Endothelial cell of umbilical vein (primary cell): ENCODE measurements around the gene RAB6B. TPM values are rescaled to one million over a fixed set of nuclear protein-coding genes. Genes with fewer than 3 reads are reported as not detected.

Source experiments
- BruUV-seq: library from RNA; stranded (reverse); fragments of 400-500 nt; replicated peaks from 2 replicates; lab custom pipeline; 2021; lab: Mats Ljungman, UMichigan
- CTCF ChIA-PET: fragments of 300-600, 350-600 bp; sonication (Branson Sonifier 250); formaldehyde crosslinking; loops from one replicate; lab custom pipeline; 2021; ENCODE audit warnings: antibody characterized with exemption, inconsistent platforms; lab: Charles Lee
- POLR2A ChIA-PET: fragments of 300-600, 350-600 bp; sonication (Branson Sonifier 250); formaldehyde crosslinking; loops from one replicate; lab custom pipeline; 2021; ENCODE audit warnings: antibody characterized with exemption, inconsistent platforms; lab: Charles Lee
- DNase-seq: peaks from one replicate; pipeline ENCODE4 v3.0.0-alpha.2; 2011; ENCODE audit warnings: low read depth, low spot score
- FAIRE-seq: peaks from 2 replicates; lab custom pipeline; 2011; peaks lifted over from hg19 to GRCh38; lab: Jason Lieb, UNC
- H2AFZ ChIP-seq: 2 replicates; pipeline ENCODE4 v1.6.0; 2012; ENCODE audit warnings: low read depth, low read length, control low read depth, inconsistent platforms
- H3K27ac ChIP-seq: 2 replicates; pipeline ENCODE4 v1.5.1; 2011; ENCODE audit warnings: low read depth, mild to moderate bottlenecking, control low read depth, low read length, moderate library complexity; ENCODE audit not compliant: insufficient read depth
- H3K27me3 ChIP-seq, 2 experiments: 2 replicates each; pipeline versions ENCODE4 v1.6.0 to v1.6.1; 2011; ENCODE audit warnings: low read length in 2 of 2, mixed read lengths in 1 of 2; ENCODE audit not compliant: control insufficient read depth in 2 of 2, insufficient read depth in 2 of 2
- H3K36me3 ChIP-seq, 2 experiments: 2 replicates in 1 of 2; 3 replicates in 1 of 2; pipeline ENCODE4 v1.5.1; 2011; ENCODE audit warnings: low read length in 2 of 2, mild to moderate bottlenecking in 1 of 2, moderate library complexity in 1 of 2; ENCODE audit not compliant: control insufficient read depth in 2 of 2, insufficient read depth in 2 of 2; ENCODE audit errors: extremely low read depth in 1 of 2
- H3K4me1 ChIP-seq: 3 replicates; pipeline ENCODE4 v1.5.1; 2011; ENCODE audit warnings: mild to moderate bottlenecking, low read length; ENCODE audit not compliant: control insufficient read depth, insufficient read depth; ENCODE audit errors: extremely low read depth
- H3K4me2 ChIP-seq: 2 replicates; pipeline ENCODE4 v1.6.1; 2011; ENCODE audit warnings: low read length, control low read depth, mixed read lengths; ENCODE audit not compliant: insufficient read depth
- H3K4me3 ChIP-seq, 3 experiments: fragments of 200-600 bp in 1 of 3; sonication (generic), shearing (Covaris generic) in 1 of 3; replicated peaks in 1 of 3; 2 replicates each; pipeline ENCODE4 v1.5.1; 2011 to 2016; ENCODE audit warnings: control low read depth in 3 of 3, low read length in 3 of 3, mild to moderate bottlenecking in 2 of 3, inconsistent platforms in 1 of 3, low read depth in 1 of 3, moderate library complexity in 1 of 3; ENCODE audit not compliant: insufficient read depth in 1 of 3
- H3K79me2 ChIP-seq: 2 replicates; pipeline ENCODE4 v1.6.0; 2012; ENCODE audit warnings: low read length, inconsistent platforms; ENCODE audit not compliant: control insufficient read depth, insufficient read depth
- H3K9ac ChIP-seq: replicated peaks from 2 replicates; pipeline ENCODE3; 2011; ENCODE audit warnings: low read length, control low read depth; ENCODE audit not compliant: insufficient read depth; ENCODE audit errors: extremely low read depth
- H3K9me1 ChIP-seq: replicated peaks from 3 replicates; pipeline ENCODE4 v1.6.0; 2011; ENCODE audit warnings: mild to moderate bottlenecking, low read length; ENCODE audit not compliant: control insufficient read depth, insufficient read depth; ENCODE audit errors: extremely low read depth
- H3K9me3 ChIP-seq: replicated peaks from 2 replicates; pipeline ENCODE4 v1.5.1; 2012; ENCODE audit warnings: low read length, inconsistent platforms; ENCODE audit not compliant: control insufficient read depth, insufficient read depth
- H4K20me1 ChIP-seq: replicated peaks from 2 replicates; pipeline ENCODE3; 2011; ENCODE audit warnings: mild to moderate bottlenecking, low read length; ENCODE audit not compliant: control insufficient read depth, insufficient read depth; ENCODE audit errors: extremely low read depth
- EZH2 ChIP-seq: IDR thresholded peaks from 2 replicates; pipeline ENCODE4 v1.6.1; 2012; ENCODE audit warnings: borderline replicate concordance, low read depth, mild to moderate bottlenecking, moderate library complexity, low read length, inconsistent platforms; ENCODE audit not compliant: severe bottlenecking
- GATA2 ChIP-seq: IDR thresholded peaks from 2 replicates; pipeline ENCODE4 v1.7.0; 2011; ENCODE audit warnings: low read depth, mild to moderate bottlenecking, moderate library complexity, mixed read lengths, low read length; ENCODE audit not compliant: insufficient read length, insufficient read depth
- JUN ChIP-seq: IDR thresholded peaks from 2 replicates; pipeline ENCODE4 v1.6.1; 2011; ENCODE audit warnings: borderline replicate concordance, low read depth; ENCODE audit not compliant: insufficient read length, insufficient read depth
- MYC ChIP-seq: IDR thresholded peaks from one replicate; pipeline ENCODE4 v1.6.1; 2011; ENCODE audit warnings: mild to moderate bottlenecking, low read depth, low read length
- POLR2A ChIP-seq: IDR thresholded peaks from 2 replicates; pipeline ENCODE4 v1.6.1; 2012; ENCODE audit warnings: low read depth, mild to moderate bottlenecking, control low read depth, low read length
- dilution Hi-C: fragments of 300-500 bp; cut with MboI; formaldehyde crosslinking; loops from one replicate; pipeline ENCODE4 v1.15.0; 2019; ENCODE audit warnings: low sequenced_read_pairs; ENCODE audit not compliant: extremely low pct_ligation_motif_present
- intact Hi-C: fragments of 100-400 bp; cut with micrococcal nuclease; formaldehyde crosslinking; loops from one replicate; pipeline ENCODE4 v1.10.0; 2022
- polyA plus RNA-seq, 4 experiments: library from polyadenylated mRNA; depleted of rRNA in 3 of 4; stranded (reverse) in 3 of 4; unstranded in 1 of 4; fragments of >200 nt; gene quantifications; 2 replicates each; pipeline versions ENCODE4 v1.2.1 to v1.2.3, GENCODE V29; 2011 to 2012; ENCODE audit warnings: missing spikeins in 1 of 4
- total RNA-seq: library from RNA; stranded (reverse); gene quantifications from 2 replicates; pipeline ENCODE4 v1.2.3, GENCODE V29; 2021
- TF ChIP-seq, protein P1 (sequence below), 2 donors: IDR thresholded peaks; 1 replicate in 1 of 2; 2 replicates in 1 of 2; pipeline ENCODE4 v1.5.1; 2011; ENCODE audit warnings: low read length in 2 of 2, mild to moderate bottlenecking in 2 of 2, moderate library complexity in 2 of 2, control low read depth in 1 of 2, inconsistent platforms in 1 of 2, low read depth in 1 of 2; ENCODE audit not compliant: insufficient read depth in 1 of 2; ENCODE audit errors: extremely low read depth in 1 of 2
- TF ChIP-seq, protein P2 (sequence below): IDR thresholded peaks from 2 replicates; pipeline ENCODE4 v1.6.1; 2011; ENCODE audit not compliant: insufficient read depth, insufficient read length

RAB6B gene
- total and polyA plus RNA-seq, 2 donors (not counting 3 experiments of a cell fraction or from before 2014, with no cell fraction given), result 1.7 to 6.7 TPM

DNA sequence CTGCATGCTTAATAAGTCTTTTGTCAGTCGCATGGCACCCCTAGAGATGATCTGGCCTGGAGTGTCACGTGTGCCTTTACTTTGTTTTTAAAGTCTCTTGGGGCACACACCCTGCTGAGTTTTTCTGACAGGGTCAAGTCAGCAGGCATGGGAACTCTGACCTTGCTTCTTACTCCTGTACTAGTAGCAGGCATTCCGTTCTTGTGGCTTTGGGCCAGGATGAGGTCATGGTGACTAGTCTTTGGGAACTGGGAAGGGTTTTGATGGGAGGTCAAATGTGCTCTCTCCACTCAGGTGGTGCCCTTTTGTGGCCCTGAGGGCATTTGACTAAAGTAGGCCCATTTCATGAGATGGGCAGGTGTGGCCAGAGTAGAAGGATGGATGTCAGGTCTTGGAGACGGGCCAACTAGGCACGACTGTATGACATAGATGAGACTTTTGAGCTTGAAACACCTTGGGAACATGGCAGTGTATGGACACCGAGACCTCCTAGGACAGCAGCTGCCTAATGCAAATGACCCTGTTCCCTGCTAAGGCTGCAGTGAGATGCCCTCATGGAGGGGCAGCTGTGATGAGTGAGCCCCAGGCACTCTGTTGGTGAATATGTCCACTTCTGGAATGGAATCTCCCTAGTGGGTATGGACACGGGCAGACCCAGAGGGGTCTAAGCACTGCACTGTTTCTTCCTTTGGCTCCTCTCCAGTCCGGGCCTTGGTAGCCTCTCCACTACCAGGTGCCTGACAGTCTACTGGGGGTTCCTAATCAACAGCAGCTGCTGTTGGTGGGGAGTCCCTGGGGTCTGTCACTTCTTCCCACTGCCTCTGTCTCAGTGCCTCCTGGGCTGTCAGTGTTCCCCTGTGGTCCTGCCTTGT is 73.7 kb downstream of the RAB6B start:
- Histone ChIP-seq H3K9me1 (no peaks in the 10 kb centered on the region), H3K9me3 (no peaks in the 10 kb centered on the region), H4K20me1 (no peaks in the 10 kb centered on the region), H3K4me2 (no peak overlapping the region), H2AFZ (no peak overlapping the region), H3K27ac (no peak overlapping the region), H3K4me3 (no peak overlapping the region), H3K36me3 (peaks cover 10 to 20% of the 10 kb centered on the region in 2 experiments), H3K27me3 (no peaks in the 10 kb centered on the region), H3K4me1 (no peaks in the 10 kb centered on the region), H3K9ac (no peak overlapping the region), H3K79me2 (no peaks in the 10 kb centered on the region)
- FAIRE-seq, result no peak
- intact Hi-C loops (no loop called here), dilution Hi-C loops (no loop called here)
- TF ChIP-seq POLR2A, result no peak
- TF ChIP-seq, protein P1, sequence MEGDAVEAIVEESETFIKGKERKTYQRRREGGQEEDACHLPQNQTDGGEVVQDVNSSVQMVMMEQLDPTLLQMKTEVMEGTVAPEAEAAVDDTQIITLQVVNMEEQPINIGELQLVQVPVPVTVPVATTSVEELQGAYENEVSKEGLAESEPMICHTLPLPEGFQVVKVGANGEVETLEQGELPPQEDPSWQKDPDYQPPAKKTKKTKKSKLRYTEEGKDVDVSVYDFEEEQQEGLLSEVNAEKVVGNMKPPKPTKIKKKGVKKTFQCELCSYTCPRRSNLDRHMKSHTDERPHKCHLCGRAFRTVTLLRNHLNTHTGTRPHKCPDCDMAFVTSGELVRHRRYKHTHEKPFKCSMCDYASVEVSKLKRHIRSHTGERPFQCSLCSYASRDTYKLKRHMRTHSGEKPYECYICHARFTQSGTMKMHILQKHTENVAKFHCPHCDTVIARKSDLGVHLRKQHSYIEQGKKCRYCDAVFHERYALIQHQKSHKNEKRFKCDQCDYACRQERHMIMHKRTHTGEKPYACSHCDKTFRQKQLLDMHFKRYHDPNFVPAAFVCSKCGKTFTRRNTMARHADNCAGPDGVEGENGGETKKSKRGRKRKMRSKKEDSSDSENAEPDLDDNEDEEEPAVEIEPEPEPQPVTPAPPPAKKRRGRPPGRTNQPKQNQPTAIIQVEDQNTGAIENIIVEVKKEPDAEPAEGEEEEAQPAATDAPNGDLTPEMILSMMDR (IDR thresholded peaks at IDR 0.05; ENCODE audit: extremely low read depth in 1 of 2, insufficient read depth in 1 of 2, low read depth in 1 of 2, low read length in 2 of 2), result peak in 1 of 2 donors; percentile 18
- DNase-seq, result peak; percentile 44
- no TSS peak for BruUV-seq
- ChIA-PET CTCF (interaction anchor here (1.1 to 1.5 kb wide), 2 partner anchors 19 to 22 kb away, joined by 3 read pairs; no protein-coding TSS in a partner anchor), POLR2A (no interaction called here)

DNA sequence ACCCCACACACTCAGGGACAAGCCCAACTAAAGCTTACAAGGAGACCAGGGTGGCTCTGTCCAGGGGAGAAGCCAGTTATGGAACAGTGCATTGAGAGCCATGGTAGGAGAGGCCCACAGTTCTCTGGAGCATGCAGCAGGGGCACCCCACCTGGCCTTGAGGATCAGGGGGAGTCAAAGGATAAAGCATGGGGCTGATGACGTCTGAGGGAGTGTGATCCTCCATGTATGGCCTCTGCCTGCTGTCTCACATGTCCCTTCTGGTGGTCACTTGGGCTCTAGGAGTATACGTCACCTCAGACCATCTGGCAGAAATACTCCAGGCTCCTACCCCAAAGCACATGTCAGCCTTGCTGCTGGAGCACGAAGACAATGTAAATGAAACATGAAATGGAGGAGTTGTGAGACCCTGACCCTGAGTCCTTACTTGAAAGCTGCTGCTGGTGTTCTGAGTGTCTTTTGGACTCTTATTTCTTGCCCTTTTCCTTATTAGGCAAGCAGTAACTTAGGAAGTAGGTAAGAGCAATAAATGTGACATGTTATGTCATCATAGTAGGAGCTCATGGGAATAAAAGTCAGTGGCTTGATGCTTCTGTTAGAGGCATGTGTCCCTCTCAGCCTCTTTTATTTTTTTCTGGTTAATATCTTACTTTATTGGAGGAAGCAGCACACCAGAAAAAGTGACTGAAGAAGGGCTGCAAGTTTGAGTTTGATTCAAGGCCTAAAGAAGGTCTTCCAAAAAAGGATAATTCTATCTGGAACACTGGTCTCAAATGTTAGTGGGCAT is 74.6 kb downstream of the RAB6B start:
- Histone ChIP-seq H3K27ac (no peak overlapping the region), H3K79me2 (no peaks in the 10 kb centered on the region), H3K4me2 (no peak overlapping the region), H3K36me3 (peaks cover 11 to 22% of the 10 kb centered on the region in 2 experiments), H3K4me3 (no peak overlapping the region), H3K9me1 (no peaks in the 10 kb centered on the region), H3K27me3 (no peaks in the 10 kb centered on the region), H2AFZ (no peak overlapping the region), H3K4me1 (no peaks in the 10 kb centered on the region), H3K9ac (no peak overlapping the region), H4K20me1 (no peaks in the 10 kb centered on the region), H3K9me3 (no peaks in the 10 kb centered on the region)
- intact Hi-C loops (no loop called here), dilution Hi-C loops (no loop called here)
- ChIA-PET CTCF (interaction anchor here (0.9 to 2.1 kb wide), 4 partner anchors 92 to 390 kb away, joined by 3 to 10 read pairs (median 4); no protein-coding TSS in a partner anchor), POLR2A (no interaction called here)
- FAIRE-seq (no peak), DNase-seq (no peak)
- no TSS peak for BruUV-seq
- TF ChIP-seq EZH2, result no peak
- TF ChIP-seq GATA2, result no peak
- TF ChIP-seq POLR2A, result no peak
- TF ChIP-seq JUN, result no peak
- TF ChIP-seq, protein P2, sequence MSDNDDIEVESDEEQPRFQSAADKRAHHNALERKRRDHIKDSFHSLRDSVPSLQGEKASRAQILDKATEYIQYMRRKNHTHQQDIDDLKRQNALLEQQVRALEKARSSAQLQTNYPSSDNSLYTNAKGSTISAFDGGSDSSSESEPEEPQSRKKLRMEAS, result no peak
- TF ChIP-seq, protein P1 (IDR thresholded peaks at IDR 0.05; ENCODE audit: extremely low read depth in 1 of 2, insufficient read depth in 1 of 2, low read depth in 1 of 2, low read length in 2 of 2), result no peak
- TF ChIP-seq MYC, result no peak
